DND-41 (cell line): ENCODE data around the gene MEGF9.
A peak's percentile ranks its signal among the peaks of the same experiment; 100 is the strongest.

Experiments
- ATAC-seq: fragments of 200-7000 bp; cut with Tn5 transposase; 3 replicates; pipeline ENCODE4 v1.9.1; 2021; ENCODE audit warnings: low read depth; ENCODE audit not compliant: insufficient read depth
- DNase-seq: peaks from one replicate; pipeline ENCODE4 v3.0.0-alpha.2; 2020
- H2AFZ ChIP-seq: 2 replicates; pipeline ENCODE4 v1.6.0; 2012; ENCODE audit warnings: low read depth, low read length
- H3K27ac ChIP-seq: 2 replicates; pipeline ENCODE4 v1.5.1; 2012; ENCODE audit warnings: low read length, inconsistent platforms
- H3K27me3 ChIP-seq: fragments of 200-600 bp; sonication (generic); 2 replicates; pipeline ENCODE4 v1.6.0; 2012; ENCODE audit warnings: low read length, mild to moderate bottlenecking, inconsistent platforms; ENCODE audit not compliant: insufficient read depth, poor library complexity
- H3K36me3 ChIP-seq: 2 replicates; pipeline ENCODE4 v1.5.1; 2012; ENCODE audit warnings: low read length, inconsistent platforms; ENCODE audit not compliant: insufficient read depth
- H3K4me1 ChIP-seq: 2 replicates; pipeline ENCODE4 v1.5.1; 2012; ENCODE audit warnings: mild to moderate bottlenecking, low read length; ENCODE audit not compliant: insufficient read depth
- H3K4me2 ChIP-seq: 2 replicates; pipeline ENCODE4 v1.6.0; 2012; ENCODE audit warnings: mild to moderate bottlenecking, moderate library complexity, low read length, inconsistent platforms; ENCODE audit not compliant: insufficient read depth
- H3K4me3 ChIP-seq, 2 experiments: fragments of 200-600 bp in 1 of 2; shearing (Covaris generic) in 1 of 2; 2 replicates each; pipeline ENCODE4 v1.5.1; 2012 to 2016; ENCODE audit warnings: inconsistent platforms in 2 of 2, low read length in 2 of 2, mild to moderate bottlenecking in 2 of 2, low read depth in 1 of 2, moderate library complexity in 1 of 2
- H3K79me2 ChIP-seq: 2 replicates; pipeline ENCODE4 v1.6.0; 2012; ENCODE audit warnings: low read length, inconsistent platforms; ENCODE audit not compliant: insufficient read depth
- H3K9ac ChIP-seq: 2 replicates; pipeline ENCODE4 v1.6.0; 2012; ENCODE audit warnings: low read depth, mild to moderate bottlenecking, inconsistent platforms, low read length, moderate library complexity
- H3K9me3 ChIP-seq: 2 replicates; pipeline ENCODE4 v1.5.1; 2012; ENCODE audit warnings: low read length, moderate library complexity, mild to moderate bottlenecking, inconsistent platforms; ENCODE audit not compliant: insufficient read depth, severe bottlenecking
- H4K20me1 ChIP-seq: 2 replicates; pipeline ENCODE4 v1.6.0; 2012; ENCODE audit warnings: low read length; ENCODE audit not compliant: insufficient read depth
- CTCF ChIP-seq: IDR thresholded peaks from 2 replicates; pipeline ENCODE4 v1.5.1; 2012; ENCODE audit warnings: borderline replicate concordance, low read length, moderate library complexity, mild to moderate bottlenecking; ENCODE audit not compliant: poor library complexity, severe bottlenecking; ENCODE audit errors: extremely low read depth
- EZH2 ChIP-seq: IDR thresholded peaks from 3 replicates; pipeline ENCODE4 v1.6.1; 2012; ENCODE audit warnings: borderline replicate concordance, low read depth, mild to moderate bottlenecking, moderate library complexity, low read length, inconsistent platforms; ENCODE audit not compliant: severe bottlenecking

Gene MEGF9

DNA sequence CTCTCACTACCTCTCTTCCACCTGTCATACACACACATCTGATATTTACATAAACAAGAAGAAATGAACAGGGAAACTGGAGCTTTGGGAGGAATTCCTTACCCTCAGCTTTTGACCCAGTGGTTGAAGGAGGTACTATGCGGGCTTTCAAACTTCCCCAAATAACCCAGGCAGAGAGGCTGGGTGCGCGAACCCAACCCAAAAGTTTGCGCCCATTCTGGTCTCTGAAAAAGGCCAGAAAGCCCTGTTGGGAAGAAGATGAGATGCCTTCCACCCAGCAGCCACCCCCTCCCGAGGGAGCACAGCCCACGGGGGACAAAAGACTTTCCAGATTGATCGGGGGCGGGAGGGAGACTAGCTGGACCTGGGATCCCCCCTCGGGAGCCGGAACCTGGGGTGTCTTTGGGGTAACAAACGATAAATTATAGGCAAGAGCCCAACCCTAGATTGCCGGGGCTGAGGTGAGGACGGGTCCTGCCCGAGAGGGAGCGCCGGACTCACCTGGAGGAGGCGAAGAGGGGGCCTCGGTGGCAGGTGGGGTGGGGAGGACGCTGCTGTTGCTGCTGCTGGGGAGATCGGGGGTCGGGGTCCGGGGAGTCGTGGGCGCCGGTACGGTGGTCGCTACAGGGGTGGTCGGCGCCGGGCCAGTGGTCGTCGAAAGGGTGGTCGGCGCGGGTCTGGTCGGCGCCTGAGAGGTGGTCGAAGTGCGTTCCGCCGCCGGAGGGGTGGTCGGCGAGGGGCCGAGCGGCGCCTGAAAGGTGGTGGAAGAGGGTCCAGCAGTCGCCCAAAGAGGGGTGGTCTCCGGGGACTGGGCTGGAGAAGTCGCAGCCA lies 798 bp downstream of the MEGF9 start:
- peak; percentile 13 for DNase-seq
- TF ChIP-seq CTCF (no peak), EZH2 (no peak)
- H3K4me1 ChIP-seq: peaks cover 53% of the 10 kb centered on the region
- H3K4me3 ChIP-seq: peak overlapping the region; percentile 75 to 93; a peak in 3 of 4 replicates
- H3K79me2 ChIP-seq: peaks cover 57% of the 10 kb centered on the region
- H3K36me3 ChIP-seq: no peaks in the 10 kb centered on the region; the same call in 1 of the 2 replicates
- H3K27me3 ChIP-seq: no peaks in the 10 kb centered on the region
- peak overlapping the region; percentile 92 for H3K9ac ChIP-seq
- H3K4me2 ChIP-seq: peak overlapping the region; percentile 77
- H3K9me3 ChIP-seq: no peaks in the 10 kb centered on the region
- H2AFZ ChIP-seq: peak overlapping the region; percentile 79
- peak overlapping the region; percentile 61 for H3K27ac ChIP-seq
- H4K20me1 ChIP-seq: no peaks in the 10 kb centered on the region
- no peak for ATAC-seq

DNA sequence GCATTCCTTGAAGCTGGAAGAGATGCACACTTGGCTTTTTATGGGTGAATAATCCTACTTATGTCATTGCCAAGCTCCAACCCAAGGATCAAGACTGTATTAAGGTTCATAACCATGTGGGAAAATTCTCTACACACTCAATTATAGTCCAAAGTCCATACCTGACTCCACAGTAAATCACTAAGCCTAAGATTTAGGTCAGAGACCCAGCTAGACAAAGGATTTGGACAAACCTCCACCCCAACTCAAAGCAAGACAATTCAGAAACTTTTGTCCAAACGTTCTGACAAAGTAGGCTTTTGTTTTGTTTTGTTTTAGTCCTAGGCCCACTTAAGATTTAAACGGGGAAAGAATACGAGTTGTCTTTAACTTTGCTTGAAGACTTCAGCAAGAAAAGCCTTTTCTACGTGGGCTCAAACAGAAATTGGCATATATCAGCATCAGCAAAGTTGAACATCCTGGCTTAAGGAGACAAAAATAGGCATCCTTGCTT lies 1.7 kb downstream of the MEGF9 start:
- H3K4me1 ChIP-seq: peaks cover 53% of the 10 kb centered on the region
- peaks cover 66% of the 10 kb centered on the region for H3K79me2 ChIP-seq
- H3K4me3 ChIP-seq: peak overlapping the region; percentile 75 to 93; a peak in 3 of 4 replicates
- no peaks in the 10 kb centered on the region; the same call in 1 of the 2 replicates for H3K36me3 ChIP-seq
- TF ChIP-seq EZH2 (no peak), CTCF (no peak)
- H3K27ac ChIP-seq: peak overlapping the region; percentile 62
- no peaks in the 10 kb centered on the region for H3K27me3 ChIP-seq
- H4K20me1 ChIP-seq: no peaks in the 10 kb centered on the region
- no peaks in the 10 kb centered on the region for H3K9me3 ChIP-seq
- no peak overlapping the region for H2AFZ ChIP-seq
- H3K9ac ChIP-seq: peak overlapping the region; percentile 92
- DNase-seq (no peak), ATAC-seq (no peak)
- H3K4me2 ChIP-seq: peak overlapping the region; percentile 77

- Histone ChIP-seq H2AFZ (no peak overlapping the region), H4K20me1 (no peaks in the 10 kb centered on the region), H3K27me3 (no peaks in the 10 kb centered on the region), H3K4me3 (peak overlapping the region in 1 of 2 experiments; percentile 93; a peak in 3 of 4 replicates), H3K27ac (peak overlapping the region; percentile 64), H3K79me2 (peaks cover 72% of the 10 kb centered on the region), H3K4me2 (peak overlapping the region; percentile 77), H3K4me1 (peaks cover 53% of the 10 kb centered on the region), H3K36me3 (no peaks in the 10 kb centered on the region; the same call in none of the 2 replicates), H3K9ac (peak overlapping the region; percentile 92), H3K9me3 (no peaks in the 10 kb centered on the region)
- ATAC-seq: no peak
- TF ChIP-seq EZH2: no peak
- TF ChIP-seq CTCF: no peak
- peak; percentile 16 for DNase-seq
Measured at GRCh38 chr9:120711841-120712538, 2.3 kb downstream of the MEGF9 start.
